Measurements from ENCODE around the gene FREY1. TPM values are rescaled to one million over a fixed set of nuclear protein-coding genes. Genes with fewer than 3 reads are reported as not detected.
A peak's percentile ranks its signal among the peaks of the same experiment; 100 is the strongest.

The FREY1 gene
- total and polyA plus RNA-seq, 7 donors: 0.14 to 0.56 (median 0.37) TPM; not detected in 4

DNA sequence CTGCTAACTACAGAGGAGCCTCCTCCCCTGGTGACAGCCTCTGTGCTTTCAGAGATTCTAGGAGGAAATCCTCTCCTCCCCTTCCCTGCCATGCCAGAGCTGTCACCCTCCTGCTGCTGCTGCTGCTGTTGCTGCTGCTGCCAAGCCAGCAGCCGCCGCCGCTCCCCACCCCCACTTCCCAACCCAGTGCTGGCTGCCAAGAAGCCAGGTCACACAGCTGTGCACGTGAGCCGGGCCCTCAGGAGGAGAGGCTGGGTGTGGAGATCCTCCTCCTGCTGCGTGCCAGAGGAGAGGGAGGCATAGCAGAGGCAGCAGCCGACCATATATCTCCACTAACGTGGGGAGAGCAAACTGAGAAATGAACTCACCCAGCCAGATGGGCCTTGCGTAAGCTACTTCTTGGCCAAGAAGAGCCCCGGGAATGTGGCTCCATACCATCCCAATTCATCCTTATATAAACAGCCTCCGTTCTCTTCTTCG lies 47.4 kb downstream of the FREY1 start:
- Histone ChIP-seq H3K27ac (peak overlapping the region; percentile 84), H3K36me3 (ENCODE audit: insufficient read depth in 1 of 2, low read depth in 1 of 2) (peaks cover 0 to 59% of the 10 kb centered on the region in 2 donors), H3K4me1 (peaks cover 69% of the 10 kb centered on the region), H3K9me3 (no peaks in the 10 kb centered on the region), H3K4me3 (no peak overlapping the region), H3K27me3 (ENCODE audit: insufficient read depth in 3 of 3, low read length in 2 of 3) (no peaks in the 10 kb centered on the region)
- ATAC-seq: peak; percentile 74 to 90 (median 87)
- TF ChIP-seq, protein P1, sequence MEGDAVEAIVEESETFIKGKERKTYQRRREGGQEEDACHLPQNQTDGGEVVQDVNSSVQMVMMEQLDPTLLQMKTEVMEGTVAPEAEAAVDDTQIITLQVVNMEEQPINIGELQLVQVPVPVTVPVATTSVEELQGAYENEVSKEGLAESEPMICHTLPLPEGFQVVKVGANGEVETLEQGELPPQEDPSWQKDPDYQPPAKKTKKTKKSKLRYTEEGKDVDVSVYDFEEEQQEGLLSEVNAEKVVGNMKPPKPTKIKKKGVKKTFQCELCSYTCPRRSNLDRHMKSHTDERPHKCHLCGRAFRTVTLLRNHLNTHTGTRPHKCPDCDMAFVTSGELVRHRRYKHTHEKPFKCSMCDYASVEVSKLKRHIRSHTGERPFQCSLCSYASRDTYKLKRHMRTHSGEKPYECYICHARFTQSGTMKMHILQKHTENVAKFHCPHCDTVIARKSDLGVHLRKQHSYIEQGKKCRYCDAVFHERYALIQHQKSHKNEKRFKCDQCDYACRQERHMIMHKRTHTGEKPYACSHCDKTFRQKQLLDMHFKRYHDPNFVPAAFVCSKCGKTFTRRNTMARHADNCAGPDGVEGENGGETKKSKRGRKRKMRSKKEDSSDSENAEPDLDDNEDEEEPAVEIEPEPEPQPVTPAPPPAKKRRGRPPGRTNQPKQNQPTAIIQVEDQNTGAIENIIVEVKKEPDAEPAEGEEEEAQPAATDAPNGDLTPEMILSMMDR (IDR thresholded peaks at IDR 0.05): no peak
- 10 to 13% (median 12%) methylated on average over 10 to 12 of the region's 12 CpGs for WGBS, 3 donors
- intact Hi-C loops (cut with DNase I): loop anchor here in 1 of 2 donors (10.0 kb wide), 1 partner anchor 55 kb away; the partner anchor contains the start of gene PEX16
- DNase-seq: peak; percentile 92 to 96

DNA sequence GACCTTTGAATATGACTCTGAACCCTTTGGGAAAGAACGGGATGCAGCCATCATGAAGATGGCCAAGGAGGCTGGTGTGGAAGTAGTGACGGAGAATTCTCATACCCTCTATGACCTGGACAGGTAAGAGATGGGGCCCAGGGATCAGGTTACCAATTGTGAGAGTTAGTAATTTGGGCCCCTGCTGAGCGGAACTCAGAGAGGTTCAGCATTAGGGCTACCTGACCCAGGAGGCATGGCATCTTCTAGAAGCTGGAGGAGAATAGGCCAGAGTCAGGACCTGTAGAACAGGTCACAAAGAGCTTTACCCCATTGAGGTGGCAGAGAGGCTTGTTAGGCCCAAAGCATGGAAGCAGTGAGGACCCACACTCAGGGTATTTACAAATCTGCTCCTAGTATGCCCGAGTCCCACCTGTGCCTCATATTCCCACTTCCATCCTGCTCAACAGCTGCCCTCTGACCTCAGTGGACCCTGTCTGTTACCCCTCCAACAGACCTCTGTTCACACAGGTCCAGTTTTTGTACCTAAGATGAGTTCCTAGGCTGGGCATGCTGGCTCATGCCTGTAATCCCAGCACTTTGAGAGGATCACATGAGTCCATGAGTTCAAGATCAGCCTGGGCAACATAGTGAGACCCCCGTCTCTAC lies 48.2 kb downstream of the FREY1 start:
- no peak for ATAC-seq
- 51 to 57% (median 53%) methylated on average over 5 of the region's 5 CpGs for WGBS, 3 donors
- TF ChIP-seq, protein P1 (IDR thresholded peaks at IDR 0.05): no peak
- H3K4me3 ChIP-seq: peak overlapping the region; percentile 8
- intact Hi-C loops (cut with DNase I): no loop called here
- no peak for DNase-seq
- H3K27ac ChIP-seq: peak overlapping the region; percentile 84
- no peaks in the 10 kb centered on the region for H3K27me3 ChIP-seq (ENCODE audit: insufficient read depth in 3 of 3, low read length in 2 of 3)
- H3K4me1 ChIP-seq: peaks cover 78% of the 10 kb centered on the region
- H3K9me3 ChIP-seq: no peaks in the 10 kb centered on the region
- H3K36me3 ChIP-seq (ENCODE audit: insufficient read depth in 1 of 2, low read depth in 1 of 2): peaks cover 0 to 51% of the 10 kb centered on the region in 2 donors

DNA sequence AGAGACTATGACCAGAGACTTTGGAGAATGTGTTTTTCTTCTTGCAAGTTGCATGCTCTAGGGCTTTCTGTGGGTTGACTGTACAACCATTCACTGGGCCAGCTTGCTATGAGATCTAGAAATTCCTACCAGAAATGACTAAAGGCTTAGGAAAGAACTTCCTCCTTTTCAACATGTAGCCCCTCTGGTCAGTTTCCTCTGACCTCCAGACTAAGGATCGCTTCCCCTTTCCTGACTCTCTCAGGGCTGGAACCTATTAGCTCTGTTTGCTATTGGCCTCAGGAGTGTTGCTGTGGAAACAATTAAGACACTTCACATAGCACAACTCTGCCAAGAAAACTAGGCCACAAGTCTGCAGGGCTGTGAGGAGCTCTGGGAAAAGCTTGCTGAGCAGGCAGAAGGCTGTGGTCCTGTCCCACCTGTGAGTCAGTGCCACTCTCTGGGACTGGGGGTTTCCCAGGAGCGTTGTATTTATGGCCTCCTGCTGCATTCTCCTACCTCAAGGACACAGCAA lies 49.1 kb downstream of the FREY1 start:
- TF ChIP-seq, protein P1 (IDR thresholded peaks at IDR 0.05): no peak
- DNase-seq: peak; percentile 52 to 78
- peak; percentile 54 to 78 (median 69) for ATAC-seq
- H3K36me3 ChIP-seq (ENCODE audit: insufficient read depth in 1 of 2, low read depth in 1 of 2): peaks cover 0 to 43% of the 10 kb centered on the region in 2 donors
- no peaks in the 10 kb centered on the region for H3K9me3 ChIP-seq
- intact Hi-C loops (cut with DNase I): no loop called here
- no peaks in the 10 kb centered on the region for H3K27me3 ChIP-seq (ENCODE audit: insufficient read depth in 3 of 3, low read length in 2 of 3)
- H3K27ac ChIP-seq: peak overlapping the region; percentile 84
- peaks cover 86% of the 10 kb centered on the region for H3K4me1 ChIP-seq
- WGBS, 3 donors: 0 to 3% (median 0%) methylated on average over 2 of the region's 2 CpGs
- peak overlapping the region; percentile 19 for H3K4me3 ChIP-seq

Other genes with a start within 250 kb of the FREY1 start
- gene CHST1, start 241.6 kb downstream of the FREY1 start, total RNA-seq: 10 to 100 TPM in 2 of 4 donors, 1 to 10 TPM in 2; 3.2 to 21.4 (median 9.5) TPM
- 1 to 10 TPM; 1.2 to 5.8 (median 1.6) TPM for gene CHST1, start 241.6 kb downstream of the FREY1 start, polyA plus RNA-seq
- gene SLC35C1, start 102.1 kb downstream of the FREY1 start, total RNA-seq: 1 to 10 TPM; 5.3 to 8.7 (median 6.9) TPM
- gene SLC35C1, start 102.1 kb downstream of the FREY1 start, polyA plus RNA-seq: 10 to 100 TPM in 2 of 3 donors, 1 to 10 TPM in 1; 6.7 to 11.8 (median 10.1) TPM
- 10 to 100 TPM; 28.7 to 64.5 (median 45.5) TPM for gene CRY2, start 59.8 kb downstream of the FREY1 start, total RNA-seq
- 10 to 100 TPM; 15.4 to 30.7 (median 20.8) TPM for gene CRY2, start 59.8 kb downstream of the FREY1 start, polyA plus RNA-seq
- 1 to 10 TPM; 1.3 to 2.6 (median 2.0) TPM for gene MAPK8IP1, start 21.6 kb downstream of the FREY1 start, total RNA-seq
- under 1 TPM; 0.53 to 1.00 (median 0.82) TPM for gene MAPK8IP1, start 21.6 kb downstream of the FREY1 start, polyA plus RNA-seq
- gene PEX16, start 10.6 kb upstream of the FREY1 start, total RNA-seq: 10 to 100 TPM; 12.1 to 23.5 (median 14.2) TPM
- gene PEX16, start 10.6 kb upstream of the FREY1 start, polyA plus RNA-seq: 10 to 100 TPM; 19.7 to 23.5 (median 21.3) TPM
- gene LARGE2, start 15.4 kb upstream of the FREY1 start, total RNA-seq: not detected
- gene LARGE2, start 15.4 kb upstream of the FREY1 start, polyA plus RNA-seq: under 1 TPM in 1 of 3 donors, not detected in 2; 0.13 TPM
- 10 to 100 TPM; 14.8 to 21.3 (median 18.0) TPM for gene PHF21A, start 214.2 kb upstream of the FREY1 start, total RNA-seq
- 10 to 100 TPM in 1 of 3 donors, 1 to 10 TPM in 2; 4.1 to 20.3 (median 8.5) TPM for gene PHF21A, start 214.2 kb upstream of the FREY1 start, polyA plus RNA-seq

Measured in psoas muscle (tissue), 8 donors.